Effector memory CD8-positive, alpha-beta T cell (primary cell): Measurements from ENCODE around the gene GRIK3.

ENCODE experiments used
- ATAC-seq: fragments of 150-1000 bp; cut with Tn5 transposase; replicated peaks from 2 replicates; pipeline ENCODE4 v1.10.0; 2021; ENCODE audit warnings: mild to moderate bottlenecking, moderate library complexity
- DNase-seq, 3 experiments: peaks; one replicate each; pipeline ENCODE4 v3.0.0; 2021
- H3K27ac Mint-ChIP-seq, 2 donors: one replicate each; pipeline ENCODE4 v1.8.0; 2022; ENCODE audit warnings: mild to moderate bottlenecking in 2 of 2, mixed read lengths in 2 of 2, moderate library complexity in 2 of 2
- H3K27me3 Mint-ChIP-seq, 2 donors: one replicate each; pipeline ENCODE4 v1.8.0; 2022; ENCODE audit warnings: mixed read lengths in 2 of 2
- H3K36me3 Mint-ChIP-seq: one replicate; pipeline ENCODE4 v1.8.0; 2022; ENCODE audit warnings: mild to moderate bottlenecking, moderate library complexity, mixed read lengths; ENCODE audit not compliant: insufficient read depth
- H3K4me1 Mint-ChIP-seq, 2 donors: one replicate each; pipeline ENCODE4 v1.8.0; 2022; ENCODE audit warnings: low read depth in 2 of 2, mixed read lengths in 2 of 2
- H3K4me3 Mint-ChIP-seq, 2 donors: one replicate each; pipeline ENCODE4 v1.8.0; 2022; ENCODE audit warnings: mild to moderate bottlenecking in 2 of 2, mixed read lengths in 2 of 2, moderate library complexity in 2 of 2
- H3K9me3 Mint-ChIP-seq, 2 donors: one replicate each; pipeline ENCODE4 v1.8.0; 2022; ENCODE audit warnings: mixed read lengths in 2 of 2

The GRIK3 gene

DNA sequence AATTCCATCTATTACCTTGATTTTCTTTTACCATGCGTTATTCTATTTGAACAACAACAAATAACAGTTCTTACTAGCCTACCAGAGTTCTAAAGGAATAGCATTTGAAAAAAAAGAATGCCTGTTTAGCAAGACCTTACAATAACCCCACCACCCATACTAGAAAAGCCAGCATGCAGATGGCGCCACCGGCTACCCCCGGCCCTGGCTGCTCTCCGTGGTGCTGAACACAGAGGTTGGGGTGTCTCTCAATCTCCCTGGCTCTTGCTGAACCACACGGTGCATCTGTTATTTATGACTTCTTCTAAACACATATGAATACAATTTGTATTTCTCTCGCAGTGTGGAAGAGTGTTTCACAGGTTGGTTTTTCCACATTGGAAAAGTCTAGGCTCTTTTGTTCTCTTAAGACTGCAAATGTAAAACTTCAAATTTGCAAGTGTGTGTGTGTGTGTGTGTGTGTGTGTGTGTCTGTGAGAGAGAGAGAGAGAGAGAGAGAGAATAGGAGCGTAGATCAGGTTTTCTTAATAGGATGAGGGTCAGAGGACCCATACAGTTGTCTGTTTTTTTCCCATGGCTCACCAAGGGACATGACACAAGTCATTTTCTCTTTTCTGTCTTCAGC is 13.6 kb downstream of the GRIK3 start:
- Mint-ChIP-seq H3K36me3 (peaks cover 2% of the 10 kb centered on the region), H3K4me3 (no peak overlapping the region), H3K27ac (no peak overlapping the region), H3K27me3 (peaks cover 35 to 49% of the 10 kb centered on the region in 2 donors), H3K4me1 (no peaks in the 10 kb centered on the region), H3K9me3 (peaks cover 0 to 2% of the 10 kb centered on the region in 2 donors)
- ATAC-seq (no peak), DNase-seq (no peak)

DNA sequence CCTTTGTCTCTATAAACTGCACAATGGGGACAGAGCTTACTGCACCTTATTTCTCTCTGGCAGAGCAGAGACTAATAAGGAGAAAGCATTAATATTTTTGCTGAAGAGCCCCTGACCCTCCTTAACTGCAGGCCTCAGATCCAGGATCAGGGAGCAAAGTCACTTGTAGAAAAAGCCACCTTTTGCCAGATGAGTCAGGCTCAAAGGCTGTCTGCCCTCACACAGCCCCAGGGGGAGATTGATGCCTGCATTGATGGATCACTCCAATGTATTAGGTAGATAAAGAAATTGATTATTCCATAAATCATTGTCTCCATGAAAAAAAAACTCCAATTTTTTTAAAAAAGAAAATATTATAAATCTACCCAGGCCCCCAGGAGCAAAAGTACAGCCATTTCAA is 15.8 kb downstream of the GRIK3 start:
- no peak overlapping the region for H3K27ac Mint-ChIP-seq
- H3K36me3 Mint-ChIP-seq = peaks cover 2% of the 10 kb centered on the region
- H3K4me3 Mint-ChIP-seq = no peak overlapping the region
- no peaks in the 10 kb centered on the region for H3K4me1 Mint-ChIP-seq
- peaks cover 29 to 58% of the 10 kb centered on the region in 2 donors for H3K27me3 Mint-ChIP-seq
- ATAC-seq (no peak), DNase-seq (no peak)
- H3K9me3 Mint-ChIP-seq = peaks cover 0 to 2% of the 10 kb centered on the region in 2 donors

DNA sequence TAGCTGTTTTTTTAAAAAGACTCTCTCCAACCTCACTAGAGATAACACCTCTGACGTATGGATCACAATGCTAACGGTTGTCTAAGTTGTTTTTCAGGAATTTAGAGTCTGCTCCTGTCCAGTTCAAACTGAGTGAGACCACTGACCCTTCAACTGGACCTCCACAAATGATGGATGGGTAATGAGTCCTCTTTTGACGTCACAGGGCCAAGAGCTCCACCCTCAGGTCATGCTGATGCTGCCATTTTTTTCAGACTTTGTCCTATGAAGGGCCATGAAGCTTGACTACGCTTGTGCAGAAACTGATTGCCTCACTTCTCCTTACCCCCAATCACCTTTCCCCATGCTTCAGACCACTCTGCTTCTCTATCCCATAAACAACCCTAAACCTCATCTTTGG is 16.6 kb downstream of the GRIK3 start:
- Mint-ChIP-seq H3K4me1 (no peaks in the 10 kb centered on the region), H3K27ac (no peak overlapping the region), H3K27me3 (peaks cover 29 to 63% of the 10 kb centered on the region in 2 donors), H3K4me3 (no peak overlapping the region), H3K9me3 (peaks cover 0 to 2% of the 10 kb centered on the region in 2 donors), H3K36me3 (peaks cover 2% of the 10 kb centered on the region)
- ATAC-seq (no peak), DNase-seq (no peak)

DNA sequence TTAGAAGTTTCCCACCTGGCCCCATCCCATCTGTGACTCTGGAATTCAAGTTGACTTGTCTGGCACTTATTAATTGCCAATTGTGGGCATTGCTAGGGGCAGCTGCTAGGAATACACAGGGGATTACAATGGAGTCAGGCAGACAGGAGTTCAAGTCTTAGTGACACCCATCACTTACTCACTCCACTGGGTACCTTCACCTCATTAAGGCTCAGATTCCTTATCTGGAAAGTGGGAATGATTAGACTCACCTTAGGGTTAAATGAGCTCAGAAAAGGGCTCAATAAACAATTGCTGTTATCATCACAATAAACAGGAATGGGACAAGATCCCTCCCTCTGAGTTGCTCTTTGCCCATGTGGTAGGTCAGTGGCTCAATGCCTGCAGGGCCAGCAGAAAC is 18.2 kb downstream of the GRIK3 start:
- Mint-ChIP-seq H3K27ac (no peak overlapping the region), H3K27me3 (peaks cover 25 to 56% of the 10 kb centered on the region in 2 donors), H3K36me3 (peaks cover 2% of the 10 kb centered on the region), H3K4me3 (no peak overlapping the region), H3K9me3 (peaks cover 0 to 2% of the 10 kb centered on the region in 2 donors), H3K4me1 (no peaks in the 10 kb centered on the region)
- no peak for DNase-seq
- ATAC-seq = no peak

DNA sequence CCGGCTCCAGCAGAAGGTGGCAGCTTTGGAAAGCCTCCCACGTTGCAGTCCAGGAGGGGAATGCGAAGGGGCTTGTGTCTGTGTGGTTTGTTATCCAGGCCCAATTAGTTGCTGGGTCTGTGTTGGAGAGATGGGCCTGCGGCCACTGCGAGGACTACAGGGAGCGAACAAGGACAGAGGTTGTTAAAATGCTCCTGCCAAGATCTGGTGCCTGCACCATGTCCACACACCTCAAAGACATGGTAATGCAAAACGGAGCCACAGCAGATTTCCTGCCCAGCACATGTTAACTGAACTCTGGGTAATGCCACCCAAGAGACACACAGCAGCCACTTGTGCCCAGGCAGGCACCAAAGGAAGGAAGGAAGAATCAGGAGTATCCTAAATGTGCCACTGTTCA is 18.6 kb downstream of the GRIK3 start:
- Mint-ChIP-seq H3K27ac (no peak overlapping the region), H3K4me3 (no peak overlapping the region), H3K9me3 (no peaks in the 10 kb centered on the region), H3K4me1 (no peaks in the 10 kb centered on the region), H3K36me3 (peaks cover 2% of the 10 kb centered on the region), H3K27me3 (peaks cover 21 to 56% of the 10 kb centered on the region in 2 donors)
- DNase-seq (no peak), ATAC-seq (no peak)

DNA sequence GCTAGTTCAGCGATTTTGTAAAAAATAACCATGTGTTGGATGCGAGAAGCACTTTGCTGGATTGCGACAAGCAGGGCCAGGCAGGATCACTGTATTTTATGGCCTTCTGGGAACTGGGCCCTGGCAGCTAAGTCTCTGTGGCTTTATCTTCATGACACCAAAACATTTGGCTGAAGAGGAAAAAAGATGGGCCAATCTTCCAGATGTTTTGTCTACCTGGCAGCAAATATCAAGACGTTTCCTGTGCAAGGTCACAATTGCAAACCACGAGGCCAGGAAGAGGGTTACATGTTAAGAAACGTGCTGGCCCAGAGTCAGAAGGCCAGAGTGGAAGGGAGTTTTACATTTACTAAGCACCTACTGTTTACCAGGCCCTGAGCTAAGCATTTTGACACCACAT is 22.1 kb downstream of the GRIK3 start:
- Mint-ChIP-seq H3K27ac (no peak overlapping the region), H3K4me1 (no peaks in the 10 kb centered on the region), H3K4me3 (no peak overlapping the region), H3K36me3 (peaks cover 2% of the 10 kb centered on the region), H3K9me3 (no peaks in the 10 kb centered on the region), H3K27me3 (peaks cover 13 to 57% of the 10 kb centered on the region in 2 donors)
- DNase-seq = no peak
- ATAC-seq = no peak

DNA sequence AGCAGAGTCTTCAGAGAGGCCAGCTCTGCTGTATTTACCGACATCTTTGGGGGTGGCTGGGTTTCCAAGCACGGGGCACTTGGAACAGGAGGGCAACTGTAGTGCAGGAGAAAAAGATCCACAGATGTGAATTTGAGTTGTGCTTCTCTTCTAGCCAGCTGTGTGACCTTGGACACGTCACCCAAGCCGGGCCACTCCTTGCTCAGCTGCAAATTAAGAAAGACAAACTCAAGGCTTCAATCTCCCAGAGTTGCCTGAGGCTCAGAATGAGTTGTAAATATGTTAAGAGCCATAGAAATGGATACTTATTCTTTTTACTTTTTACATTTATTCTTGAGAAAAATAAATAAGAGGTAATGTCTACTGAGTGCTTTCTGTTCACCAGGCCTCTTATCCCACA is 24.3 kb downstream of the GRIK3 start:
- no peaks in the 10 kb centered on the region for H3K36me3 Mint-ChIP-seq
- no peaks in the 10 kb centered on the region for H3K4me1 Mint-ChIP-seq
- H3K9me3 Mint-ChIP-seq = no peaks in the 10 kb centered on the region
- no peak overlapping the region for H3K27ac Mint-ChIP-seq
- H3K27me3 Mint-ChIP-seq = peaks cover 12 to 58% of the 10 kb centered on the region in 2 donors
- DNase-seq (no peak), ATAC-seq (no peak)
- H3K4me3 Mint-ChIP-seq = no peak overlapping the region

DNA sequence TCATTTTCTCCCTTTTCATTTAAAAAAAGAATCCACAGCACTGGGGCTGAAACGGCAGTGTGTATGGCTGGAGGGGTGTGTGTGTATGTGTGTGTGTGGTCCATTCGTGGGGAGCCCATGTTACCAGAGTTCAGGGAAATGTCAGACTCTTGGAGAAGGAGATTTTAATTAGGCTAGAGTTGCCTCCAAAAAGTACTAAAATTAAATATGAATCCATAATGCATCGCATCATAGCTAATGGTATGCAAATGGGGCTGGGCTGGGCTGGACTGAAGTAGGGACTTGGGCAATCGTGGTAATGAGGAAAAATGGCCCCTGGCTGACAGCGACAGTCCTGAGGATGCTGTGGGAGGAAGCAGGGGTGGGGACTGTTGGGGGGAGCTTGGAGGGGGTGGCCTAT is 24.8 kb downstream of the GRIK3 start:
- no peak overlapping the region for H3K4me3 Mint-ChIP-seq

GRCh38 chr1:37006132-37006868 is 28.0 kb downstream of the GRIK3 start:
- peaks cover 24 to 59% of the 10 kb centered on the region in 2 donors for H3K27me3 Mint-ChIP-seq
- ATAC-seq (no peak), DNase-seq (no peak)
- no peaks in the 10 kb centered on the region for H3K36me3 Mint-ChIP-seq
- H3K27ac Mint-ChIP-seq = no peak overlapping the region
- no peak overlapping the region for H3K4me3 Mint-ChIP-seq
- H3K9me3 Mint-ChIP-seq = no peaks in the 10 kb centered on the region
- H3K4me1 Mint-ChIP-seq = no peaks in the 10 kb centered on the region

More for the DNA sequence above, 24.8 kb downstream of the GRIK3 start:
- ATAC-seq (no peak), DNase-seq (no peak)
- H3K9me3 Mint-ChIP-seq = no peaks in the 10 kb centered on the region
- no peaks in the 10 kb centered on the region for H3K36me3 Mint-ChIP-seq
- H3K27me3 Mint-ChIP-seq = peaks cover 12 to 58% of the 10 kb centered on the region in 2 donors
- H3K27ac Mint-ChIP-seq = no peak overlapping the region
- H3K4me1 Mint-ChIP-seq = no peaks in the 10 kb centered on the region

DNA sequence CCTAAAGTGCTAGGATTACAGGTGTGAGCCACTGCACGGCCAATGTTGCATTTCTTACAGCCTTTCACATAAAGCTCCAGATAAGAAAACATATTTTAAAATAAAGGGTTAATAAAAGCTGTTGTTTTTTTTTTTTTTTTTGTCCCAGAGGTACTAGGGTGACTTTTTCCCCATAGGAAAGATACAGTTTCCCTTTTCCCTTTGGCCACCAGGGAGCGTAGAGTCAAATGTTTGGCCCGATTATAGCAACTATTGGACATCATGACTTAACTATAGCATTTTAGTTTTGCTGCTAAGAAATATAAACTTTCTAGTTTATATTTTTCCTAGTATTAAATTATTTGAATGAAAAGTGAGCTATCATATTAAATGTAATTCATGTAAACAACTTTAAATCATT is 31.4 kb downstream of the GRIK3 start:
- no peak overlapping the region for H3K27ac Mint-ChIP-seq
- no peak for ATAC-seq

DNA sequence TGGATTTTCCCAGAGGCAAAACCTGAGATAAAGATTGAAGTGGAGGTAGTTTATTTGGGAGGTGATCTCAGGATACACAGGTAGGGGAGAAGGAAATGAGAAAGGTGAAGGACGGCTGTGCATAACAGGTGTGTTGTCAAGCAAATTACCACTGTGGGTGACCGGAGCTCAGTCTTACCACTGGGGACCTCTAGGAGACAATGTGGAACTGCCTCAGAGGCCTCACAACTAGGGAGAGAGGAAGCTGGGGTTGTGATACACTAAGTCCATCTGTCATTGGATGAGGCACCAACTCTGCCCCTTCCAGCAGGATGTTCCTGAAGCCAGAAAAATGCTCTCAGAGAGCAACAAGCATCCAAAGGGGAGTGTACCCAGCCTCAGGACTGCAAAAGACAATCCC is 32.6 kb downstream of the GRIK3 start:
- no peak overlapping the region for H3K27ac Mint-ChIP-seq
- H3K9me3 Mint-ChIP-seq = no peaks in the 10 kb centered on the region
- no peak overlapping the region for H3K4me3 Mint-ChIP-seq
- ATAC-seq (no peak), DNase-seq (no peak)
- H3K27me3 Mint-ChIP-seq = peaks cover 26 to 65% of the 10 kb centered on the region in 2 donors
- no peaks in the 10 kb centered on the region for H3K36me3 Mint-ChIP-seq
- H3K4me1 Mint-ChIP-seq = no peaks in the 10 kb centered on the region

More for the DNA sequence above, 31.4 kb downstream of the GRIK3 start:
- H3K4me3 Mint-ChIP-seq = no peak overlapping the region
- peaks cover 32 to 65% of the 10 kb centered on the region in 2 donors for H3K27me3 Mint-ChIP-seq
- no peaks in the 10 kb centered on the region for H3K36me3 Mint-ChIP-seq
- DNase-seq = no peak
- no peaks in the 10 kb centered on the region for H3K9me3 Mint-ChIP-seq
- no peaks in the 10 kb centered on the region for H3K4me1 Mint-ChIP-seq

DNA sequence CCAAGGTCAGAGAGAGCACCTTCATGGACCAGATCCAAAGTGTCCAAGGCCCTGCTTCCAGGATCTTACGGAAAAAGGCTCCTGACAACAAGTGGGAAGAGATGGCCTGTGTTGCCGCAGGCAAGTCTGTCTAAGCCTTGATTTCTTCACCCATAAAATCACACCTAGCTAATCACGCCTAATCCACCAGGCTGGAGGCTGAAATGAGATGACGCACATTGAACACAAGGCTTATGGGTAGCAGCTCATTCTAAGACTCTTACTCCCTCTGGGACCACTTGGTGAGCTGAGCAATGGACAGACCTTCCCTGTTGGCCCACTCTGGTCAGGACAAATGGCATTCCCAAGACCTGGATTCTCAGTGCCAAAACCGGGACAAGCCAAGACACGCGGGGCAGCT is 38.2 kb downstream of the GRIK3 start:
- peaks cover 31 to 81% of the 10 kb centered on the region in 2 donors for H3K27me3 Mint-ChIP-seq
- H3K4me1 Mint-ChIP-seq = no peaks in the 10 kb centered on the region
- no peak for ATAC-seq
- no peak overlapping the region for H3K27ac Mint-ChIP-seq
- H3K4me3 Mint-ChIP-seq = no peak overlapping the region
- no peaks in the 10 kb centered on the region for H3K36me3 Mint-ChIP-seq
- H3K9me3 Mint-ChIP-seq = no peaks in the 10 kb centered on the region
- DNase-seq = no peak

GRCh38 chr1:36994868-36995267 is 39.4 kb downstream of the GRIK3 start:
- Mint-ChIP-seq H3K4me1 (no peaks in the 10 kb centered on the region), H3K27me3 (peaks cover 32 to 90% of the 10 kb centered on the region in 2 donors), H3K9me3 (no peaks in the 10 kb centered on the region), H3K27ac (no peak overlapping the region), H3K4me3 (no peak overlapping the region), H3K36me3 (no peaks in the 10 kb centered on the region)
- no peak for DNase-seq
- no peak for ATAC-seq

DNA sequence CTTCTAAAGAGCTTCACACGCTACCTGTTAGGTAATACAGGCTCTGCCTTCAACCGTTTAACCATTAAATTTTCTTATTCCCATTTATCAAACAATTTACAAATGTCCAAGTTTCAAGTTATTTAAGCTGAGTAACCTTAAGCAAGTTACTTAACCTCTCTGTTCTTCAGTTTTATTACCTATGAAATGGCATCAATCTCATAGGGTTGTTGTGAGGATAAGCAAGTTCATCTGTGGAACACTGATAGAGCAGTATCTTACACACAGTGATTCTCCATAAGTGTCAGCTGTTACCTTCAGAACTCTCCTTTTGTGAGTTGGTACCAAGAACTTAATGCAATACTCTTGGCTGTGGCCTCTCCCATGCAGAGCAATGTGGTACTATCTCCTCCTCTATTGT is 40.0 kb downstream of the GRIK3 start:
- no peaks in the 10 kb centered on the region for H3K9me3 Mint-ChIP-seq
- H3K27me3 Mint-ChIP-seq = peaks cover 33 to 90% of the 10 kb centered on the region in 2 donors
- no peak overlapping the region for H3K27ac Mint-ChIP-seq
- no peak overlapping the region for H3K4me3 Mint-ChIP-seq
- DNase-seq (no peak), ATAC-seq (no peak)
- H3K4me1 Mint-ChIP-seq = no peaks in the 10 kb centered on the region
- no peaks in the 10 kb centered on the region for H3K36me3 Mint-ChIP-seq
